ENCODE results near the gene WNT4. TPM values are rescaled to one million over a fixed set of nuclear protein-coding genes. Genes with fewer than 3 reads are reported as not detected.

WNT4 gene
- total and polyA plus RNA-seq, 10 of the 15 experiments (the other 5 are each of a cell fraction or from before 2014, with no cell fraction given) = 0.01 TPM; not detected in 9

DNA sequence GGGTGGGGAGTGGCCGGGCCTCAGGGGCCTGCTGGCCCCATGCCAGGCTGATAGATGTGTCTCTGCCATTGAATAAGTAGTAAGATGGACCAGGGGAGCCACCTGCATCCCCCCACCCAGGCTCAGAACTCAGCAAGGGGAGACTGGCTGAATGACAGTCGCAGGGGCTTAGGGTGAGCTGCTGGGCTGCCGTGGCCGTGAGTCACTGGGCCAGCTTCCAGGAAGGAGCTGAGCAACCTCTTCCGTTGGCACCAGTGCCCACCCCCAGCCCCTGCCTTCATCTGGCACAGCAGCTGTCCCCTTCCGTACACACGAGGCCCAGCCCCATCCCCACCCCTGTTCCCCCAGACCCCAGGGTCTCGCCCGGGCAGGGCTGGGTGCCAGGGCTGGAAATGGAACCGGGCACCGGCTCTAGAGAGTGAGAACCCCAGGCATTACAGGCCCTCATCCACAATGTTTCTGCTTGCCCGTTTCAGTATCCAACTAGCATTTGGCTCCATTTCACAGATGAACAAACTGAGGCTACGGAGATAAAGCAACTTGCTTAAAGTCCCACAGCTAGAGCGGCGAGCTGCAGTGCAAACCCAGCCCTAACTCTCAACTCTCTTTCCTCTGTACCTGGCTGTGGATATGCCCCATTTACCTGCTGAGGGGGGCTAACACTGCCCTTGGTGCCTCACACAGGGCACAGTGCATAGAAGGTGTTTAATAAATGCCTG, 10.2 kb downstream of the WNT4 start:
- in situ Hi-C loops (cut with MboI) (loop anchor here (5.0 kb wide), 3 partner anchors 145 to 515 kb away; no protein-coding TSS in a partner anchor), intact Hi-C loops (cut with micrococcal nuclease; ENCODE audit: unreplicated experiment) (loop anchor here (1.0 to 5.0 kb wide), 4 partner anchors 144 to 510 kb away; partner anchors contain the start of gene C1QC)

More for the DNA sequence above, 10.2 kb downstream of the WNT4 start:
- Histone ChIP-seq H3K4me3 (no peak overlapping the region), H3K4me1 (ENCODE audit: control insufficient read depth, insufficient read depth, low read length) (no peaks in the 10 kb centered on the region), H3K4me2 (ENCODE audit: control insufficient read depth, insufficient read depth) (no peak overlapping the region), H3K9ac (ENCODE audit: control insufficient read depth, insufficient read depth, low read length) (no peak overlapping the region), H3K36me3 (ENCODE audit: control insufficient read depth in 2 of 2, insufficient read depth in 2 of 2, low read length in 1 of 2) (no peaks in the 10 kb centered on the region), H3K9me3 (replicated peaks; ENCODE audit: control insufficient read depth, insufficient read depth, low read length) (no peaks in the 10 kb centered on the region), H4K20me1 (ENCODE audit: control insufficient read depth, insufficient read depth) (no peaks in the 10 kb centered on the region), H3K27me3 (replicated peaks in 1 of 2; ENCODE audit: control insufficient read depth in 2 of 2, insufficient read depth in 2 of 2, low read length in 1 of 2) (no peaks in the 10 kb centered on the region), H3K27ac (ENCODE audit: control insufficient read depth, insufficient read depth) (no peak overlapping the region), H2AFZ (ENCODE audit: control insufficient read depth, low read depth, low read length) (no peak overlapping the region), H3K79me2 (ENCODE audit: control insufficient read depth, insufficient read depth, low read length) (no peaks in the 10 kb centered on the region)
- no peak for TF ChIP-seq ETV6 (conservative IDR thresholded peaks at IDR 0.05 in 1 of 2, IDR thresholded peaks at IDR 0.05 in 1 of 2; ENCODE audit: borderline replicate concordance in 1 of 2, low read depth in 1 of 2)
- TF ChIP-seq ZSCAN29 (IDR thresholded peaks at IDR 0.05) = no peak
- TF ChIP-seq IRF4 (IDR thresholded peaks at IDR 0.05; ENCODE audit: low read depth, low read length) = no peak
- TF ChIP-seq CHD2 (IDR thresholded peaks at IDR 0.05; ENCODE audit: borderline replicate concordance, low read depth, low read length) = no peak
- TF ChIP-seq SRF (IDR thresholded peaks at IDR 0.05; ENCODE audit: low read depth in 2 of 2, low read length in 2 of 2) = no peak
- no peak for TF ChIP-seq POLR2AphosphoS5 (IDR thresholded peaks at IDR 0.05; ENCODE audit: low read length)
- TF ChIP-seq NR2F1 (conservative IDR thresholded peaks at IDR 0.05) = no peak
- TF ChIP-seq, protein P1, sequence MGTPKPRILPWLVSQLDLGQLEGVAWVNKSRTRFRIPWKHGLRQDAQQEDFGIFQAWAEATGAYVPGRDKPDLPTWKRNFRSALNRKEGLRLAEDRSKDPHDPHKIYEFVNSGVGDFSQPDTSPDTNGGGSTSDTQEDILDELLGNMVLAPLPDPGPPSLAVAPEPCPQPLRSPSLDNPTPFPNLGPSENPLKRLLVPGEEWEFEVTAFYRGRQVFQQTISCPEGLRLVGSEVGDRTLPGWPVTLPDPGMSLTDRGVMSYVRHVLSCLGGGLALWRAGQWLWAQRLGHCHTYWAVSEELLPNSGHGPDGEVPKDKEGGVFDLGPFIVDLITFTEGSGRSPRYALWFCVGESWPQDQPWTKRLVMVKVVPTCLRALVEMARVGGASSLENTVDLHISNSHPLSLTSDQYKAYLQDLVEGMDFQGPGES (IDR thresholded peaks at IDR 0.05) = no peak
- no peak for TF ChIP-seq RB1 (IDR thresholded peaks at IDR 0.05; ENCODE audit: borderline replicate concordance)
- TF ChIP-seq, protein P2, sequence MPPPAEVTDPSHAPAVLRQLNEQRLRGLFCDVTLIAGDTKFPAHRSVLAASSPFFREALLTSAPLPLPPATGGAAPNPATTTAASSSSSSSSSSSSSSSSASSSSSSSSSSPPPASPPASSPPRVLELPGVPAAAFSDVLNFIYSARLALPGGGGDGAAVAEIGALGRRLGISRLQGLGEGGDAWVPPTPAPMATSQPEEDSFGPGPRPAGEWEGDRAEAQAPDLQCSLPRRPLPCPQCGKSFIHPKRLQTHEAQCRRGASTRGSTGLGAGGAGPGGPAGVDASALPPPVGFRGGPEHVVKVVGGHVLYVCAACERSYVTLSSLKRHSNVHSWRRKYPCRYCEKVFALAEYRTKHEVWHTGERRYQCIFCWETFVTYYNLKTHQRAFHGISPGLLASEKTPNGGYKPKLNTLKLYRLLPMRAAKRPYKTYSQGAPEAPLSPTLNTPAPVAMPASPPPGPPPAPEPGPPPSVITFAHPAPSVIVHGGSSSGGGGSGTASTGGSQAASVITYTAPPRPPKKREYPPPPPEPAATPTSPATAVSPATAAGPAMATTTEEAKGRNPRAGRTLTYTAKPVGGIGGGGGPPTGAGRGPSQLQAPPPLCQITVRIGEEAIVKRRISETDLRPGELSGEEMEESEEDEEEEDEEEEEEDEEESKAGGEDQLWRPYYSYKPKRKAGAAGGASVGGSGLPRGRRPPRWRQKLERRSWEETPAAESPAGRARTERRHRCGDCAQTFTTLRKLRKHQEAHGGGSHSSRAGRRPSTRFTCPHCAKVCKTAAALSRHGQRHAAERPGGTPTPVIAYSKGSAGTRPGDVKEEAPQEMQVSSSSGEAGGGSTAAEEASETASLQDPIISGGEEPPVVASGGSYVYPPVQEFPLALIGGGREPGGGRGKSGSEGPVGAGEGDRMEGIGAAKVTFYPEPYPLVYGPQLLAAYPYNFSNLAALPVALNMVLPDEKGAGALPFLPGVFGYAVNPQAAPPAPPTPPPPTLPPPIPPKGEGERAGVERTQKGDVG (CRISPR knock-in tag; IDR thresholded peaks at IDR 0.05) = no peak
- no peak for TF ChIP-seq MTA2 (IDR thresholded peaks at IDR 0.05; ENCODE audit: low read depth)
- no peak for TF ChIP-seq BMI1 (IDR thresholded peaks at IDR 0.05; ENCODE audit: borderline replicate concordance)
- no peak for TF ChIP-seq CHD1 (IDR thresholded peaks at IDR 0.05; ENCODE audit: low read depth, low read length)
- no peak for TF ChIP-seq BCL11A (IDR thresholded peaks at IDR 0.05; ENCODE audit: low read depth, low read length)
- no peak for TF ChIP-seq POLR2A (IDR thresholded peaks at IDR 0.05; ENCODE audit: low read depth, low read length)
- no peak for TF ChIP-seq STAT3 (IDR thresholded peaks at IDR 0.05; ENCODE audit: low read depth, low read length)
- TF ChIP-seq ZNF207 (IDR thresholded peaks at IDR 0.05; ENCODE audit: borderline replicate concordance) = no peak
- no peak for TF ChIP-seq SMAD5 (IDR thresholded peaks at IDR 0.05; ENCODE audit: low read depth)
- no TSS peak for BruUV-seq (replicated peaks)
- ATAC-seq (no peak), DNase-seq (ENCODE audit: low read depth, low spot score) (no peak), FAIRE-seq (no peak)
- SMC1A ChIA-PET (ENCODE audit: uncharacterized antibody, unreplicated experiment) = no interaction called here
- RAD21 ChIA-PET (ENCODE audit: unreplicated experiment) = interaction anchor here (1.0 to 6.5 kb wide), 3 partner anchors 11 to 282 kb away, joined by 3 to 49 read pairs (median 5); no protein-coding TSS in a partner anchor
- WGBS (ENCODE audit: insufficient coverage, insufficient replicate concordance, low lambda C conversion rate, missing lambda C conversion rate) = 45% methylated on average over 13 of the region's 15 CpGs
- POLR2A ChIA-PET = no interaction called here
- CTCF ChIA-PET = interaction anchor here (0.7 to 7.1 kb wide), 7 partner anchors 11 to 284 kb away, joined by 3 to 56 read pairs (median 3); no protein-coding TSS in a partner anchor
